Transverse colon (tissue), 4 donors: Measurements from ENCODE around the gene SHC1. TPM values are rescaled to one million over a fixed set of nuclear protein-coding genes. Genes with fewer than 3 reads are reported as not detected.

Experiments
- DNase-seq: peaks from one replicate; pipeline ENCODE4 v3.0.0-alpha.2; 2019
- H3K27ac ChIP-seq, 4 donors: fragments of 200-600 bp; sonication (generic); 2 replicates each; pipeline ENCODE4 v1.5.1; 2016 to 2018; ENCODE audit warnings: inconsistent platforms in 4 of 4
- H3K27me3 ChIP-seq: fragments of 200-600 bp; sonication (generic); 2 replicates; pipeline ENCODE4 v1.5.1; 2017; ENCODE audit warnings: inconsistent platforms
- H3K36me3 ChIP-seq, 4 donors: fragments of 200-600 bp; sonication (generic); 2 replicates each; pipeline ENCODE4 v1.5.1; 2017 to 2019; ENCODE audit warnings: inconsistent platforms in 4 of 4
- H3K4me1 ChIP-seq, 4 donors: fragments of 200-600 bp; sonication (generic); 2 replicates each; pipeline ENCODE4 v1.5.1; 2017 to 2020; ENCODE audit warnings: inconsistent platforms in 4 of 4
- H3K4me3 ChIP-seq, 4 donors: fragments of 200-600 bp; sonication (generic); 1 replicate in 1 of 4; 2 replicates in 3 of 4; pipeline versions ENCODE4 v1.5.1 to v1.6.1; 2017 to 2019; ENCODE audit warnings: inconsistent platforms in 4 of 4
- H3K9me3 ChIP-seq, 2 donors: fragments of 200-600 bp; sonication (generic); 2 replicates each; pipeline ENCODE4 v1.5.1; 2017 to 2019; ENCODE audit warnings: inconsistent platforms in 2 of 2
- CTCF ChIP-seq, 5 experiments: fragments of 200-600 bp in 3 of 5; fragments of 450-650 bp in 2 of 5; sonication (generic) in 3 of 5; IDR thresholded peaks; 1 replicate in 2 of 5; 2 replicates in 3 of 5; pipeline ENCODE4 v1.5.1; 2016 to 2017; ENCODE audit warnings: antibody characterized with exemption in 5 of 5, inconsistent platforms in 3 of 5, mild to moderate bottlenecking in 2 of 5, moderate library complexity in 1 of 5
- EP300 ChIP-seq: sonication (generic); formaldehyde crosslinking; IDR thresholded peaks from one replicate; pipeline ENCODE4 v1.6.1; 2017; ENCODE audit warnings: antibody characterized with exemption, low read depth
- POLR2A ChIP-seq: fragments of 450-650 bp; IDR thresholded peaks from one replicate; pipeline ENCODE4 v1.6.1; 2016; ENCODE audit warnings: antibody characterized with exemption, mild to moderate bottlenecking, moderate library complexity
- POLR2AphosphoS5 ChIP-seq, 3 donors: sonication (generic); formaldehyde crosslinking; IDR thresholded peaks; one replicate each; pipeline ENCODE4 v1.6.1; 2016; ENCODE audit warnings: antibody characterized with exemption in 3 of 3
- WGBS, 2 donors: methylation state at CpG; one replicate each; pipeline ENCODE4 v1.1.5; 2018; ENCODE audit warnings: low coverage in 1 of 2; 5-methylcytosine and 5-hydroxymethylcytosine counted together
- in situ Hi-C, 4 donors: fragments of 200-750 bp; cut with MboI; loops; one replicate each; pipeline versions ENCODE4 v1.15.0 to v1.15.1; 2017; ENCODE audit warnings: low sequenced_read_pairs in 3 of 4, low pct_ligation_motif_present in 1 of 4, low pct_unique_long_range_greater_than_20kb in 1 of 4
- intact Hi-C: fragments of 100-400 bp; cut with DNase I; formaldehyde crosslinking; loops from one replicate; pipeline ENCODE4 v1.15.1; 2023; ENCODE audit warnings: low total_unique reads
- total RNA-seq, 4 donors: library from RNA; depleted of rRNA; stranded (reverse); fragments of >200 nt; gene quantifications; one replicate each; pipeline ENCODE4 v1.1.0, GENCODE V29; 2016

Gene SHC1
- total RNA-seq, 4 donors from 2014 or later, result 71.1 to 149 (median 92.0) TPM

DNA sequence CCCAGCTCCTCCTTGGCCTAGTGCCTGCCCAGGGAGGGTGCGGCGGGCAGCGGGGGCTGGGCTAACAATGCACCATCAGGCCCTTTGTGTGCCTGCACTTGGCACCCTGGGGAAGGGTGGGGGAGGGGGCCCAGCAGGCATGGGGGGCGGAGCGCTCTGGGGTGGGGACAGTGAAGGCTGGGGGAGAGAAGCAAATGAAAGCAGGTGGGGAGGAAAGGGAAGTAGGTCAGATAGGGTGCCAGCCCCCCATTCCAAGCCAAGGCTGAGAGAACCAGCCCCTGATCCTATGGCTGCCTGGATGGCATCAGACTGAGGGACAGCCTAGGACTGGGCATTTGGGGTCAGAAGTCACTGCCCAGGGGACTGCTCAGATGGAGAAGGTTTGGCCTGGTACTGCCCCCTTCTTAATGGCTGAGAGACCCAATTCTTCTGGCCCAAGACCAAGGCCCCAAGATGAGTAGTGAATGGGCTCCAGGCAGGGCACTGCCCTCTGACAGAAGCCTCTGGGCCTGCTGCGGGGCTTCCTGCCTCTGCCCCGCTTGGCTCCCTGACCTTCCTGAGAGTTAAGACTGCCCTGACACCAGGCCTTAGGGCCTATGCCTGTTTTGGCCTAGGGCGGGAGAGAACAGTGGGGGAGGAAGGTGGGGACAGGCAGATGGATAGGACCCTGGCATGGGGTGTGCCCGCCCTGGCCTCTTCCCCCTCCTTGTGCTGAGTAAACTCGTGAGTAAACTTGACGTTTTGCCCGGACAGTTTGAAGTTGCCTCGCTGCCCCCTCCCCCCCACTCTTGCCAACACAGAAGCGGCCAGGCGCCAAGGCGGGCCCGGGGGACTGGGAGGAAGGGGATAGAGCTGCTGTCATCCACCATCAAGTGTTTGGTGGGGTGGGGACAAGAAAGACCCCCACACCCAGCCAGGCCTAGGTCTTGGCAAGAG is 34.8 kb upstream of the SHC1 start:
- DNase-seq, result peak; percentile 86
- no peak for TF ChIP-seq CTCF (IDR thresholded peaks at IDR 0.05)
- peak; percentile 41 for TF ChIP-seq POLR2A
- TF ChIP-seq EP300, result no peak
- TF ChIP-seq POLR2AphosphoS5 (IDR thresholded peaks at IDR 0.05), result peak; percentile 33 to 79 (median 77)
- in situ Hi-C loops, result no loop called here
- WGBS, 2 donors, result 17% methylated on average over 17 of the region's 17 CpGs; no CpG with 5 or more reads in 1 of the 2 donors
- Histone ChIP-seq H3K4me1 (peaks cover 31 to 66% (median 58%) of the 10 kb centered on the region in 4 donors), H3K27ac (peak overlapping the region; percentile 96 to 100 (median 98)), H3K36me3 (no peaks in the 10 kb centered on the region), H3K4me3 (peak overlapping the region in 3 of 4 donors; percentile 66 to 86 (median 72)), H3K9me3 (no peaks in the 10 kb centered on the region), H3K27me3 (no peaks in the 10 kb centered on the region)
- intact Hi-C loops, result no loop called here

DNA sequence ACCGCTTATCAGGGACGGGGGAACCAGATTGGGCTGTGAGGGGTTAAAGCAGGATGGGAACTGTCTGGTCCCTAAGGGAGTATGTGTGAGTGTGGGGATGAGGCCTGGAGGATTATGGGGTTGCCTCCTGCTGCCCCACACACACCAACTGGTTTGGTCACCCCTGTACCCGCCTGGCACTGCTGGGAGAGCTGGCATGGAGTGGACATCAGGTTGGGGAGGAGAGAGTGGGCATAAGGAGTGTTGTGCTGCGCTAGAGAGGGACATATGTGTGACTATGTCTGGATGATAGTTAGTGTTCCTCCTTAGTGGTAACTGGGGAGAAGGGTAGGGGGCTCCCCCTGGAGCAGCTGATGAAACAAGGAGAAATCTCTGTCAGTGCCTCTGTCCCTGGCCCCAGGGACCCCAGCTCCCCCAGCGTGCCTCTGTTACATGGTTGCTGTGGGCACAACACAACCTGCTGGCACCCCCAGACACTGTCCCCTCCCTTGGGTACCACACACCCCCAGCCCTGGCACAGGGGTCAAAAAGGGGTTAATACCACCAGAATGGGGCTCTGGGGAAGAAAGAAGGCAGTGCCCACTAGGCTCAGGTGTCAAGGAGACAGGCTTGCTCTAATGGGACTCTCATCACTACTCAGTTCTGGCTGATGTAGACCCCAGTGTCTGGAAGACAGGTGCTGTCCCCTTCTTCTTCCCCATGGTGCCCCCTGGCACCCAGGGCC is 34.0 kb upstream of the SHC1 start:
- H3K4me1 ChIP-seq, result peaks cover 39 to 66% (median 58%) of the 10 kb centered on the region in 4 donors
- peak; percentile 30 for DNase-seq
- in situ Hi-C loops, result no loop called here
- whole genome bisulfite sequencing, 2 donors, result 22% methylated on average over 5 of the region's 5 CpGs; no CpG with 5 or more reads in 1 of the 2 donors
- no peaks in the 10 kb centered on the region for H3K9me3 ChIP-seq
- intact Hi-C loops, result loop anchor here (5.0 kb wide), 1 partner anchor 37 kb away; no protein-coding TSS in a partner anchor
- peak overlapping the region; percentile 96 to 100 (median 98) for H3K27ac ChIP-seq
- no peaks in the 10 kb centered on the region for H3K36me3 ChIP-seq
- H3K27me3 ChIP-seq, result no peaks in the 10 kb centered on the region
- H3K4me3 ChIP-seq, result peak overlapping the region; percentile 66 to 97 (median 79)
- peak; percentile 18 for TF ChIP-seq POLR2A
- TF ChIP-seq POLR2AphosphoS5 (IDR thresholded peaks at IDR 0.05), result no peak

- TF ChIP-seq POLR2AphosphoS5 (IDR thresholded peaks at IDR 0.05) (peak in 1 of 3 donors; percentile 5), CTCF (IDR thresholded peaks at IDR 0.05) (no peak)
- Histone ChIP-seq H3K4me3 (peak overlapping the region; percentile 66 to 97 (median 79)), H3K4me1 (peaks cover 42 to 66% (median 59%) of the 10 kb centered on the region in 4 donors), H3K36me3 (no peaks in the 10 kb centered on the region), H3K27ac (peak overlapping the region; percentile 96 to 100 (median 98)), H3K9me3 (no peaks in the 10 kb centered on the region), H3K27me3 (no peaks in the 10 kb centered on the region)
- peak; percentile 78 for DNase-seq
- WGBS, 2 donors, result 0 to 1% methylated on average over 2 to 17 of the region's 34 CpGs
- intact Hi-C loops, result loop anchor here (5.0 kb wide), 1 partner anchor 37 kb away; no protein-coding TSS in a partner anchor
- in situ Hi-C loops, result no loop called here
These were observed 33.3 kb upstream of the SHC1 start for GRCh38 chr1:155003766-155004351.

- TF ChIP-seq CTCF (IDR thresholded peaks at IDR 0.05), result no peak
- TF ChIP-seq EP300, result no peak
- TF ChIP-seq POLR2A, result peak; percentile 28
- no peak for TF ChIP-seq POLR2AphosphoS5 (IDR thresholded peaks at IDR 0.05)
- in situ Hi-C loops, result no loop called here
- peak; percentile 43 for DNase-seq
These were observed 32.7 kb upstream of the SHC1 start for GRCh38 chr1:155003227-155003765.

More at GRCh38 chr1:155003227-155003765, 32.7 kb upstream of the SHC1 start:
- H3K9me3 ChIP-seq, result no peaks in the 10 kb centered on the region
- WGBS, 2 donors, result 0 to 7% methylated on average over 3 to 37 of the region's 37 CpGs
- peak overlapping the region; percentile 66 to 97 (median 79) for H3K4me3 ChIP-seq
- H3K36me3 ChIP-seq, result no peaks in the 10 kb centered on the region
- peaks cover 44 to 62% (median 60%) of the 10 kb centered on the region in 4 donors for H3K4me1 ChIP-seq
- no peaks in the 10 kb centered on the region for H3K27me3 ChIP-seq
- H3K27ac ChIP-seq, result peak overlapping the region; percentile 96 to 100 (median 98)
- intact Hi-C loops, result loop anchor here (5.0 kb wide), 1 partner anchor 36 kb away; no protein-coding TSS in a partner anchor
